ENCODE measurements around the gene TNIP3.

Gene TNIP3

DNA sequence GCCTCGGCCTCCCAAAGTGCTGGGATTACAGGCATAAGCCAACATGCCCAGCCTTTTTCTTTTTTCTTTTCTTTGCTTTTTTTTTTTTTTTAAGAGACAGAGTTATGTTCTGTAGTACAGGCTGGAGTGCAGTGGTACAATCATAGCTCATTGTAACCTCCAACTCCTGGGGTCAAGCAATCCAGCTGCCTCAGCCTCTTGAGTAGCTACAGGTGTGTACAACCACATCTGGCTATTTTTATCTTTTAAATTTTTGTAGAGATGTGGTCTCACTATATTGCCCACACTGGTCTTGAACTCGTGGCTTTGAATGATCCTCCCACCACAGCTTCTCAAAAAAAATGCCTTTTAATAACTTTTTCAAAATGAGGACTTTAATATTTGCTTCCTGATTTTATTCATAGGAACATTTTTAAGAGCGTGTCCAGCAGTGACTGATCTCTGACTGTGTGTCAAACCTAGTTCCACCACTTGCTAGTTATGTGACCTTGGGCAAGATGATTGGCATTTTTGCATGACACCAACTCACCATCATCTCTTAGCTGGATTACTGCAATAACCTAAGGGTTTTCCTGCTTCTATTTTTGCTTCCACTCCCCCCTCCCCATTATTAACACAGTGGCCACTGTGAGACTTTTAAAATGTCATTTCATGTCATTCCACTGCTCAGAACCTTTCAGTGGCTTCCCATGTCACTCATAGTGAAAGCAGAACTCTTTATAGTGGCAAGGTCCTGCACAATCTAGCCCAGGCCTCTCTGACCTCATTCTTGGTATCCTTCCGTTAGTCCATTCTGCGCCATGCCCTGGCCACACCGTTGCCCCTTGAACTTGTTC, 4.5 kb upstream of the TNIP3 start:
- ChIA-PET CTCF (no interaction called here), POLR2A (ENCODE audit: low non-redundant PET) (no interaction called here)
- DNase-seq (ENCODE audit: low spot score) = no peak
- TF ChIP-seq, protein P1, sequence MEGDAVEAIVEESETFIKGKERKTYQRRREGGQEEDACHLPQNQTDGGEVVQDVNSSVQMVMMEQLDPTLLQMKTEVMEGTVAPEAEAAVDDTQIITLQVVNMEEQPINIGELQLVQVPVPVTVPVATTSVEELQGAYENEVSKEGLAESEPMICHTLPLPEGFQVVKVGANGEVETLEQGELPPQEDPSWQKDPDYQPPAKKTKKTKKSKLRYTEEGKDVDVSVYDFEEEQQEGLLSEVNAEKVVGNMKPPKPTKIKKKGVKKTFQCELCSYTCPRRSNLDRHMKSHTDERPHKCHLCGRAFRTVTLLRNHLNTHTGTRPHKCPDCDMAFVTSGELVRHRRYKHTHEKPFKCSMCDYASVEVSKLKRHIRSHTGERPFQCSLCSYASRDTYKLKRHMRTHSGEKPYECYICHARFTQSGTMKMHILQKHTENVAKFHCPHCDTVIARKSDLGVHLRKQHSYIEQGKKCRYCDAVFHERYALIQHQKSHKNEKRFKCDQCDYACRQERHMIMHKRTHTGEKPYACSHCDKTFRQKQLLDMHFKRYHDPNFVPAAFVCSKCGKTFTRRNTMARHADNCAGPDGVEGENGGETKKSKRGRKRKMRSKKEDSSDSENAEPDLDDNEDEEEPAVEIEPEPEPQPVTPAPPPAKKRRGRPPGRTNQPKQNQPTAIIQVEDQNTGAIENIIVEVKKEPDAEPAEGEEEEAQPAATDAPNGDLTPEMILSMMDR (conservative IDR thresholded peaks at IDR 0.05; ENCODE audit: low read depth) = no peak
- no peak overlapping the region for H3K27ac ChIP-seq

DNA sequence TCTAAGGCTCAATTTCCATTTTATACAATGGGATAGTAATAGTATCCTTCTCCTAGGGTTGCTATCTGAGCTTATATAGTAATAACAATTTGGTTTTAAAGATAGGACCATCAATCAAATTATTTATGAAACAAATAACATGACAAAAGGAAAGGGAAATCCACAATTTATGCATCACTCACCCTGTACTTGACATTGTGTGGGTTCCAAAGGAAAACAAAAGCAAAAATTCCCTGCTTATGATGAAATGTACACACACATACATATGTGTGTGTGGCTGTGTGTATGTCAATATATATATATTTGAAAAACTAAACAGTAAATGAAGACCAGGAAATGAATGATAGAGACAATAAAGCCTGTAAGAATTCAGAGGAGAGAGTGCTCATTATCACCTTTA, 2.9 kb upstream of the TNIP3 start:
- TF ChIP-seq, protein P1 (conservative IDR thresholded peaks at IDR 0.05; ENCODE audit: low read depth) = no peak
- POLR2A ChIA-PET (ENCODE audit: low non-redundant PET) = no interaction called here
- no peak overlapping the region for H3K27ac ChIP-seq
- CTCF ChIA-PET = no interaction called here
- no peak for DNase-seq (ENCODE audit: low spot score)

DNA sequence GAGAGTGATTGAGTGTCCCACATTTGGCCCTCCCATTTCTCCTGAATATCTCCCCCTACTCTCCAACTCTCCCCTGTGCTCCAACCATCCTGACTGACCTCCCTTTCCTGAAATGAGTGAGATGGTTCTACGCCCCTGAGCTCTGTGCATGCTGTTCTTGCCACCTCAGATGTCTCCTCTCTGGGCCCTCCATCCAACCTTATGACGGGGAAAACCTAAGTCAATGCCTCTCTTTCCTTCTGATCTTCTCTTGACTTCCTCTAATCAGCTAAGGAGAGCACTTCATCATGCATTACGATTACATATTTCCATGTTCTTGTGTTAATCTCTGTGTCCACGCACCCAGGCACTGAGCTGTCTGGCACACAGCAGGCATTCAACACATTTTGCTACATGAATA, 1.1 kb upstream of the TNIP3 start:
- H3K27ac ChIP-seq = no peak overlapping the region
- TF ChIP-seq, protein P1 (conservative IDR thresholded peaks at IDR 0.05; ENCODE audit: low read depth) = no peak
- ChIA-PET POLR2A (ENCODE audit: low non-redundant PET) (no interaction called here), CTCF (no interaction called here)
- no peak for DNase-seq (ENCODE audit: low spot score)

DNA sequence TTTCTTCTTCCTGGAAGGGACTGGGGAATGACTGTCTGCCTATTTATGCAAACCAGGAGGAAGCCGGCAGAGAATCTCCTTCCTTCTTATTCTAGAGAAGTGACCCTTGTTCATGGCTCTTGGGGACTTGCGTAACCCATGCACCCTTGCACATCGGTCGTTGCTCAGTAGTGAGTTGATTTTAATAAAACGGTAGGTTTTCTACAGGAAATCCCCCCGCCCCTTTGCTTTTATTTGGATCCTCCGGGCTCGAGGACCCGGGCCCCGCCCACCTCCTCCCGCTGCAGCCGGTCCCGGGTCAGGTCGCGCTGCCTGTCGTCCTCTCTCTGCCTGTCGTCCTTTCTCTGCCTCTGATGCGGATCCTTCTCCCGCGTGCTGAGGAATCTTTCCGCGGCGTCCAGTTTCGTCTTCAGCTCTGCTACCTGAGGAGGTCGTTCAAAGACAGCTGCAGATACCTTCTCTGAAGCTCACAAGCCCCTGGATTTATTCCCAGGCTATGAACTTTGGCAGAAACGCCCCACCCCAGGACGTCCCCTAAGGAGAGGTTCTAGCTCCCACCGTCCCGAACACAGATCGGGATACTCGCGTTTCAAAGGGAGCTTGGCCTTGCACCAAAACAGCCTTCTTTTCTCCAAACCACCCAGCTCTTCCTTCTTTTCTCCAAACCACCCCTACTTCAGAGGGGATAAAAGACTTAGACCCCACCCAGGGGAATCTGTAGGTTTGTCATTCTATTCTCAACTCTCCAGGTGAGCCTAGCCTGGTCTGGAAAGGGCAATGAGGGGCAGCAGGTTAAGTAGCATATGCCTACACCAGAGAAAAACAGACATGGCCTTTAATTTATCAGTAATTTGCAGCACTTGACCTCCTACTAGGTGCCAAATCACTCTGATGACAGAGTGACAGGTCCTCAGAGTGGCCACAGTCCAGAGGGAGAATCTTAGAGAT, 7.0 kb downstream of the TNIP3 start:
- ChIA-PET CTCF (no interaction called here), POLR2A (ENCODE audit: low non-redundant PET) (no interaction called here)
- TF ChIP-seq, protein P1 (conservative IDR thresholded peaks at IDR 0.05; ENCODE audit: low read depth) = no peak
- no peak for DNase-seq (ENCODE audit: low spot score)
- H3K27ac ChIP-seq = no peak overlapping the region

DNA sequence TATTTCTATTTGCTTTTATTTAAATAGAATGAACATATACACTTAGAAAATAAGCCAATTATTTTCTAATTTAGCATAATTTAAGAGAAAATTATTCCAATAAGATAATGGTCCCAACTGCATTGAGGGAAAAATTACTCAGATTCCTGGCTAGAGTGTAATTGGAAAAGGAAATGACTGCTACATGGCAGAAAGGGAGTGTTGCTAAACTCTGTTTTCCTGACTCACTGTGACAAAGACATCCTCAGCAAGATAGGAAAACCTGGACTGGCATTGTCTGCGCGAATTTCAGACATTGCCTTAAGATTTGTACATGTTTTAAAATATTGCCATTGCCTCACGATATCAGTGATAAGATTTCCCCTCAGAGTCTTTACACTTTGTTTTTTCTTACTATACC, 8.2 kb downstream of the TNIP3 start:
- no peak overlapping the region for H3K27ac ChIP-seq
- POLR2A ChIA-PET (ENCODE audit: low non-redundant PET) = no interaction called here
- CTCF ChIA-PET = interaction anchor here (0.6 kb wide), 1 partner anchor 229 kb away, joined by 3 read pairs; no protein-coding TSS in a partner anchor
- TF ChIP-seq, protein P1 (conservative IDR thresholded peaks at IDR 0.05; ENCODE audit: low read depth) = no peak
- peak; percentile 62 for DNase-seq (ENCODE audit: low spot score)

DNA sequence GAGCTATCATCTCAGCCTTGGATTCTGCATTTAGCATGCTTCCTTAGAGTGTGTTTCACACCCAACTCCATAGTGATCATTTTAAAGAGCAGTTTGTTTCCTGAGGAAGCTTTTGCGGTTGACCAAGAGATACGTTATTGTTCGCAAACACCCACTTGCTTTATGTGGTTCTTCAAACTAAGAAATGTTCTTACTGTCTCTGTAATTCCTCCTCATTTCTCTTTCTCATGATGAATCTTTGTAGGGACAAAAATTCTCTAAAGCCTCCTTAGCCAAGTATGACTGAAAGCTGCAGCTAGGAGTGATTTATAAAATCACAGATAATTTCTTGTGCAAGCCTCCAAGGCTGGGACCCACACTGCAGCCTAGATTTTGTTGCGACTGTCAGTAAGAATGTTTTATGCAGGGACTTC, 10.0 kb downstream of the TNIP3 start:
- CTCF ChIA-PET = no interaction called here
- DNase-seq (ENCODE audit: low spot score) = no peak
- no peak overlapping the region for H3K27ac ChIP-seq
- TF ChIP-seq, protein P1 (conservative IDR thresholded peaks at IDR 0.05; ENCODE audit: low read depth) = no peak
- POLR2A ChIA-PET (ENCODE audit: low non-redundant PET) = no interaction called here
